ENCODE measurements around the gene TTC13. TPM values are rescaled to one million over a fixed set of nuclear protein-coding genes. Genes with fewer than 3 reads are reported as not detected.

Gene TTC13
- total and polyA plus RNA-seq, 12 donors: 4.3 to 9.5 (median 7.3) TPM

GRCh38 chr1:230891413-230891812, 87.2 kb downstream of the TTC13 start:
- no peaks in the 10 kb centered on the region for H3K27me3 ChIP-seq
- DNase-seq (no peak), ATAC-seq (no peak)
- H3K4me1 ChIP-seq: no peaks in the 10 kb centered on the region
- intact Hi-C loops (cut with DNase I): no loop called here
- TF ChIP-seq CTCF (IDR thresholded peaks at IDR 0.05): no peak
- H3K9me3 ChIP-seq: no peaks in the 10 kb centered on the region
- 54 to 55% methylated on average over 2 of the region's 2 CpGs for WGBS, 2 donors
- no peaks in the 10 kb centered on the region for H3K36me3 ChIP-seq
- no peak overlapping the region for H3K27ac ChIP-seq
- no peak overlapping the region for H3K4me3 ChIP-seq

GRCh38 chr1:230884646-230885045, 94.0 kb downstream of the TTC13 start:
- H3K9me3 ChIP-seq: peaks cover 0 to 16% (median 0%) of the 10 kb centered on the region in 11 donors
- H3K27ac ChIP-seq: no peak overlapping the region
- WGBS, 2 donors: 95 to 98% methylated on average over 2 of the region's 2 CpGs
- H3K36me3 ChIP-seq: no peaks in the 10 kb centered on the region
- no peaks in the 10 kb centered on the region for H3K4me1 ChIP-seq
- intact Hi-C loops (cut with DNase I): no loop called here
- DNase-seq (no peak), ATAC-seq (no peak)
- TF ChIP-seq CTCF (IDR thresholded peaks at IDR 0.05): no peak
- H3K4me3 ChIP-seq: no peak overlapping the region
- peaks cover 0 to 14% (median 5%) of the 10 kb centered on the region in 7 donors for H3K27me3 ChIP-seq

GRCh38 chr1:230883967-230884366, 94.7 kb downstream of the TTC13 start:
- H3K4me3 ChIP-seq: no peak overlapping the region
- WGBS, 2 donors: 77 to 80% methylated on average over 4 of the region's 4 CpGs
- H3K27me3 ChIP-seq: peaks cover 0 to 14% (median 5%) of the 10 kb centered on the region in 7 donors
- H3K4me1 ChIP-seq: peaks cover 0 to 2% (median 0%) of the 10 kb centered on the region in 9 donors
- no peaks in the 10 kb centered on the region for H3K36me3 ChIP-seq
- TF ChIP-seq CTCF (IDR thresholded peaks at IDR 0.05): no peak
- ATAC-seq (peak in 6 of 8 donors; percentile 52 to 74 (median 56)), DNase-seq (no peak)
- peaks cover 0 to 16% (median 0%) of the 10 kb centered on the region in 11 donors for H3K9me3 ChIP-seq
- no peak overlapping the region for H3K27ac ChIP-seq
- intact Hi-C loops (cut with DNase I): no loop called here

- ATAC-seq: no peak
- H3K27me3 ChIP-seq: peaks cover 0 to 21% (median 5%) of the 10 kb centered on the region in 7 donors
- H3K27ac ChIP-seq: no peak overlapping the region
- H3K9me3 ChIP-seq: peaks cover 0 to 6% (median 0%) of the 10 kb centered on the region in 11 donors
- no peaks in the 10 kb centered on the region for H3K36me3 ChIP-seq
- no peak for DNase-seq
- intact Hi-C loops (cut with DNase I): no loop called here
- H3K4me3 ChIP-seq: no peak overlapping the region
- peaks cover 0 to 12% (median 0%) of the 10 kb centered on the region in 9 donors for H3K4me1 ChIP-seq
- 55 to 60% methylated on average over 8 of the region's 8 CpGs for WGBS, 2 donors
- TF ChIP-seq CTCF (IDR thresholded peaks at IDR 0.05): no peak
Measured at GRCh38 chr1:230879778-230880177, 98.9 kb downstream of the TTC13 start.

Measured in heart right ventricle (tissue), 16 donors.